Fibroblast of villous mesenchyme (primary cell): ENCODE results near the gene TLE6. TPM values are rescaled to one million over a fixed set of nuclear protein-coding genes. Genes with fewer than 3 reads are reported as not detected.
"Not testable (repeated sequence)": the region's sequence is repeated elsewhere in the genome, so short reads cannot be mapped to it uniquely, and the experiment has no call there.

Experiments
- DNase-seq: peaks from one replicate; pipeline ENCODE4 v3.0.0-alpha.2; 2010; ENCODE audit warnings: low read depth
- H3K4me3 ChIP-seq: 2 replicates; pipeline ENCODE4 v1.5.1; 2011; ENCODE audit warnings: low read depth, mild to moderate bottlenecking, low read length
- total RNA-seq: library from RNA; depleted of rRNA; stranded (reverse); fragments of >200 nt; gene quantifications from 2 replicates; pipeline ENCODE4 v1.2.3, GENCODE V29; 2012
- TF ChIP-seq, protein P1 (sequence below): IDR thresholded peaks from 2 replicates; pipeline ENCODE4 v1.5.1; 2012; ENCODE audit warnings: low read depth, mild to moderate bottlenecking, low read length; ENCODE audit not compliant: insufficient read depth

Gene TLE6
- total RNA-seq, 1 donor: 1.7 TPM

- no peak overlapping the region for H3K4me3 ChIP-seq
- TF ChIP-seq, protein P1, sequence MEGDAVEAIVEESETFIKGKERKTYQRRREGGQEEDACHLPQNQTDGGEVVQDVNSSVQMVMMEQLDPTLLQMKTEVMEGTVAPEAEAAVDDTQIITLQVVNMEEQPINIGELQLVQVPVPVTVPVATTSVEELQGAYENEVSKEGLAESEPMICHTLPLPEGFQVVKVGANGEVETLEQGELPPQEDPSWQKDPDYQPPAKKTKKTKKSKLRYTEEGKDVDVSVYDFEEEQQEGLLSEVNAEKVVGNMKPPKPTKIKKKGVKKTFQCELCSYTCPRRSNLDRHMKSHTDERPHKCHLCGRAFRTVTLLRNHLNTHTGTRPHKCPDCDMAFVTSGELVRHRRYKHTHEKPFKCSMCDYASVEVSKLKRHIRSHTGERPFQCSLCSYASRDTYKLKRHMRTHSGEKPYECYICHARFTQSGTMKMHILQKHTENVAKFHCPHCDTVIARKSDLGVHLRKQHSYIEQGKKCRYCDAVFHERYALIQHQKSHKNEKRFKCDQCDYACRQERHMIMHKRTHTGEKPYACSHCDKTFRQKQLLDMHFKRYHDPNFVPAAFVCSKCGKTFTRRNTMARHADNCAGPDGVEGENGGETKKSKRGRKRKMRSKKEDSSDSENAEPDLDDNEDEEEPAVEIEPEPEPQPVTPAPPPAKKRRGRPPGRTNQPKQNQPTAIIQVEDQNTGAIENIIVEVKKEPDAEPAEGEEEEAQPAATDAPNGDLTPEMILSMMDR: no peak
- no peak for DNase-seq
Measured at GRCh38 chr19:3031607-3031867, 54.2 kb downstream of the TLE6 start.

GRCh38 chr19:3033595-3034405 lies 56.4 kb downstream of the TLE6 start:
- DNase-seq: no peak
- TF ChIP-seq, protein P1: no peak
- H3K4me3 ChIP-seq: no peak overlapping the region

DNA sequence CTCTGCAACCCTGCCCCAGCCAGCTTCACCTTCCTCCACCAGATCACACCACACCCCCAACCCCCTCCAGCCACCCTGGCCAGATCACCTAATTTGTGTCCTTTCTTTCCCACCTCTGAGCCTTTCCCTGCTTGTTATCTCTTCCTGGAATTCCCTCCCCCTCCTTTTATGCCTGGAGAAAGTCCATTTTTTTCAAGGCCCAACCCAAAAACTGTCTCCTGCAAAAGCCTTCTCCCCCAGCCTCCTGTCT lies 57.0 kb downstream of the TLE6 start:
- no peak overlapping the region for H3K4me3 ChIP-seq
- DNase-seq: no peak
- TF ChIP-seq, protein P1: no peak

GRCh38 chr19:3034656-3035541 lies 57.5 kb downstream of the TLE6 start:
- H3K4me3 ChIP-seq: peak overlapping the region; percentile 64
- DNase-seq: peak; percentile 77
- TF ChIP-seq, protein P1: no peak

GRCh38 chr19:3035542-3036118 lies 58.3 kb downstream of the TLE6 start:
- TF ChIP-seq, protein P1: no peak
- H3K4me3 ChIP-seq: peak overlapping the region; percentile 67
- peak; percentile 100 for DNase-seq

GRCh38 chr19:3036119-3036976 lies 59.0 kb downstream of the TLE6 start:
- TF ChIP-seq, protein P1: no peak
- peak overlapping the region; percentile 67 for H3K4me3 ChIP-seq
- DNase-seq: peak; percentile 91

DNA sequence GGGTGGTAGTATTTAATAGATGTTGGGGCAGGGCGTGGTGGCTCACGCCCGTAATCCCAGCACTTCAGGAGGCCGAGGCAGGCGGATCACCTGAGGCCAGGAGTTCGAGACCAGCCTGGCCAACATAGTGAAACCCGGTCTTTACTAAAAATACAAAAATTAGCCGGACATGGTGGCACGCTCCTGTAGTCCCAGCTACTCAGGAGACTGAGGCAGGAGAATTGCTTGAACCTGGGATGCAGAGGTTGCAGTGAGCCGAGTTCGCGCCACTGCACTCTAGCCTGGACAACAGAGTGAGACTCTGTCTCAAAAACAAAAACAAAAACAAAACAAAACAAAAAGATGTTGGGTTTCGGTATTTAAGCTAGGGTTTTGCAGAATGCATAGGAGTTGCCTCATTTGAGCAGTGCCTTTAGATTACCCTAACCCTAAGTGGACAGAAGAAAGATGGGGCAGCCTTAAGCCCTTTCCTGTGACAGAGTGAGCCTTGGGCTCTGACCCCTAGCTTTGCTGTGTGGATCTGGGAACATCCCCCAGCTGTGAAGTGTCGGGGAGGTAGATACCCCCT lies 59.7 kb downstream of the TLE6 start:
- not testable (repeated sequence) for H3K4me3 ChIP-seq, DNase-seq
